ENCODE data around the gene DDO.

Gene DDO

DNA sequence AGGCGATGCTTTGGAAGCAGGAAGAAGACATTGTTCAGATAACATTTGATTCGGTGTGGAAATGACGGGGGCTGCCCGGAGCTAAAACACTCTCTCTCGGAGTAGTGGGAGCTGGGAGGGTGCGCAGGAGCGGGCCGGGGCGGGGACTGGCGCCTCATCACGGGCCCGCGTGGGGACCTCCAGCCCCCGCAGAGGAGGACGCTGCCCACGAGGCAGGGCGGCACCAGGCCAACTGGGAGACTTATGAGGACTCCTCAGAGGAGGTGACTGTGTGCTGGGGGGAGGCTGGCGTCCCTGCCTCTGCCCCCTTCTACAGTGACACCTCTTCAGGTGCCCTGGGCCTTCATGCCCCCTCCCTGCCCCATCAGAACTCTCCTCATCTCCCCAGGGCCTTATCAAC, 15.2 kb downstream of the DDO start (continued):
- TF ChIP-seq, protein P1, sequence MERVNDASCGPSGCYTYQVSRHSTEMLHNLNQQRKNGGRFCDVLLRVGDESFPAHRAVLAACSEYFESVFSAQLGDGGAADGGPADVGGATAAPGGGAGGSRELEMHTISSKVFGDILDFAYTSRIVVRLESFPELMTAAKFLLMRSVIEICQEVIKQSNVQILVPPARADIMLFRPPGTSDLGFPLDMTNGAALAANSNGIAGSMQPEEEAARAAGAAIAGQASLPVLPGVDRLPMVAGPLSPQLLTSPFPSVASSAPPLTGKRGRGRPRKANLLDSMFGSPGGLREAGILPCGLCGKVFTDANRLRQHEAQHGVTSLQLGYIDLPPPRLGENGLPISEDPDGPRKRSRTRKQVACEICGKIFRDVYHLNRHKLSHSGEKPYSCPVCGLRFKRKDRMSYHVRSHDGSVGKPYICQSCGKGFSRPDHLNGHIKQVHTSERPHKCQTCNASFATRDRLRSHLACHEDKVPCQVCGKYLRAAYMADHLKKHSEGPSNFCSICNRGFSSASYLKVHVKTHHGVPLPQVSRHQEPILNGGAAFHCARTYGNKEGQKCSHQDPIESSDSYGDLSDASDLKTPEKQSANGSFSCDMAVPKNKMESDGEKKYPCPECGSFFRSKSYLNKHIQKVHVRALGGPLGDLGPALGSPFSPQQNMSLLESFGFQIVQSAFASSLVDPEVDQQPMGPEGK (CRISPR knock-in tag; IDR thresholded peaks at IDR 0.05; ENCODE audit: borderline replicate concordance), result no peak
- no peak for TF ChIP-seq TOX (CRISPR knock-in tag; IDR thresholded peaks at IDR 0.05; ENCODE audit: borderline replicate concordance)
- no peak for TF ChIP-seq ZC3H10 (CRISPR knock-in tag; IDR thresholded peaks at IDR 0.05)
- TF ChIP-seq ZFP30 (CRISPR knock-in tag; IDR thresholded peaks at IDR 0.05), result no peak
- no peak for TF ChIP-seq OSR1 (CRISPR knock-in tag; IDR thresholded peaks at IDR 0.05)
- TF ChIP-seq, protein P2, sequence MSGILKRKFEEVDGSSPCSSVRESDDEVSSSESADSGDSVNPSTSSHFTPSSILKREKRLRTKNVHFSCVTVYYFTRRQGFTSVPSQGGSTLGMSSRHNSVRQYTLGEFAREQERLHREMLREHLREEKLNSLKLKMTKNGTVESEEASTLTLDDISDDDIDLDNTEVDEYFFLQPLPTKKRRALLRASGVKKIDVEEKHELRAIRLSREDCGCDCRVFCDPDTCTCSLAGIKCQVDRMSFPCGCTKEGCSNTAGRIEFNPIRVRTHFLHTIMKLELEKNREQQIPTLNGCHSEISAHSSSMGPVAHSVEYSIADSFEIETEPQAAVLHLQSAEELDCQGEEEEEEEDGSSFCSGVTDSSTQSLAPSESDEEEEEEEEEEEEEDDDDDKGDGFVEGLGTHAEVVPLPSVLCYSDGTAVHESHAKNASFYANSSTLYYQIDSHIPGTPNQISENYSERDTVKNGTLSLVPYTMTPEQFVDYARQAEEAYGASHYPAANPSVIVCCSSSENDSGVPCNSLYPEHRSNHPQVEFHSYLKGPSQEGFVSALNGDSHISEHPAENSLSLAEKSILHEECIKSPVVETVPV (CRISPR knock-in tag; IDR thresholded peaks at IDR 0.05), result no peak
- no peak for TF ChIP-seq ZNF70 (CRISPR knock-in tag; IDR thresholded peaks at IDR 0.05)
- TF ChIP-seq ZNF565 (CRISPR knock-in tag; conservative IDR thresholded peaks at IDR 0.05; ENCODE audit: low read depth), result no peak
- no peak for TF ChIP-seq GLIS3 (CRISPR knock-in tag; IDR thresholded peaks at IDR 0.05)

GRCh38 chr6:110399219-110400071, 15.9 kb downstream of the DDO start:
- ATAC-seq, result no peak
- TF ChIP-seq ZC3H10 (CRISPR knock-in tag; IDR thresholded peaks at IDR 0.05) (no peak), ISL1 (CRISPR knock-in tag; IDR thresholded peaks at IDR 0.05) (no peak), RARB (CRISPR knock-in tag; IDR thresholded peaks at IDR 0.05) (no peak), TCF4 (CRISPR knock-in tag; IDR thresholded peaks at IDR 0.05; ENCODE audit: borderline replicate concordance) (no peak), ZNF70 (CRISPR knock-in tag; IDR thresholded peaks at IDR 0.05) (no peak), ZFP3 (CRISPR knock-in tag; IDR thresholded peaks at IDR 0.05) (no peak), ESRRG (CRISPR knock-in tag; IDR thresholded peaks at IDR 0.05) (no peak), TOX (CRISPR knock-in tag; IDR thresholded peaks at IDR 0.05; ENCODE audit: borderline replicate concordance) (no peak), BACH2 (CRISPR knock-in tag; IDR thresholded peaks at IDR 0.05; ENCODE audit: borderline replicate concordance) (no peak), GLIS3 (CRISPR knock-in tag; IDR thresholded peaks at IDR 0.05) (no peak), CSDC2 (CRISPR knock-in tag; IDR thresholded peaks at IDR 0.05) (no peak)
- TF ChIP-seq, protein P1 (CRISPR knock-in tag; IDR thresholded peaks at IDR 0.05; ENCODE audit: borderline replicate concordance), result no peak
- TF ChIP-seq, protein P2 (CRISPR knock-in tag; IDR thresholded peaks at IDR 0.05), result no peak

DNA sequence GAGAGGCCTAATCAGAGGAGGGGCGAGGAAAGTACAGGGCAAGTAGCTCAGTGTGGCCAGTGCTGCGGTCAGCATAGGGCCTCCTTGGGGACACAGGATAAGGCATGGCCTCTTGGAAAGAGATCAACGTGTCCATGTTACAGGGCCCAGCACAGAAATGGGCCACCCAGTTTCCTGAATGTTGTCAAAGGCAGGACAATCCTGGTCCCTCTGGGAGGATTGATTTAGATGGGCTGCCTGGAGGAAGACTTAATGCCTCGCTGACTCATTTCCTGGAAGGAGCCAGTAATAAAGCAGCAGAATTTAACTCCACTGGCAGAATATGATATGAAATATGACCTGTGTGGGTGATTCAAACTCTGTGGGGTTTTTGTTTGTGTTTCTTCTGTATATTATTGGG, 16.6 kb downstream of the DDO start:
- TF ChIP-seq TSHZ2 (CRISPR knock-in tag; IDR thresholded peaks at IDR 0.05), result no peak
- TF ChIP-seq ESRRG (CRISPR knock-in tag; IDR thresholded peaks at IDR 0.05), result no peak
- TF ChIP-seq POU6F1 (CRISPR knock-in tag; IDR thresholded peaks at IDR 0.05; ENCODE audit: borderline replicate concordance, low read depth), result no peak
- TF ChIP-seq TCF4 (CRISPR knock-in tag; IDR thresholded peaks at IDR 0.05; ENCODE audit: borderline replicate concordance), result no peak
- TF ChIP-seq ARNTL (CRISPR knock-in tag; IDR thresholded peaks at IDR 0.05; ENCODE audit: borderline replicate concordance, low read depth), result no peak
- no peak for TF ChIP-seq PPARA (CRISPR knock-in tag; IDR thresholded peaks at IDR 0.05; ENCODE audit: borderline replicate concordance)
- TF ChIP-seq ISL1 (CRISPR knock-in tag; IDR thresholded peaks at IDR 0.05), result no peak
- no peak for TF ChIP-seq ZFP3 (CRISPR knock-in tag; IDR thresholded peaks at IDR 0.05)
- ATAC-seq, result peak; percentile 49; the same call in 2 of the 3 replicates

Measured in SK-N-SH treated with all-trans-retinoic acid at 6 μM for 48 hours (cell line).